Ramos (cell line): ENCODE measurements around the gene KCNAB1.
"Not testable (repeated sequence)": the region's sequence is repeated elsewhere in the genome, so short reads cannot be mapped to it uniquely, and the experiment has no call there.

Experiments
- in situ Hi-C: fragments of 300-500 bp; cut with MboI; formaldehyde crosslinking; loops from one replicate; pipeline ENCODE4 v1.14.3; 2022; ENCODE audit warnings: low sequenced_read_pairs; ENCODE audit not compliant: unreplicated experiment

Gene KCNAB1

DNA sequence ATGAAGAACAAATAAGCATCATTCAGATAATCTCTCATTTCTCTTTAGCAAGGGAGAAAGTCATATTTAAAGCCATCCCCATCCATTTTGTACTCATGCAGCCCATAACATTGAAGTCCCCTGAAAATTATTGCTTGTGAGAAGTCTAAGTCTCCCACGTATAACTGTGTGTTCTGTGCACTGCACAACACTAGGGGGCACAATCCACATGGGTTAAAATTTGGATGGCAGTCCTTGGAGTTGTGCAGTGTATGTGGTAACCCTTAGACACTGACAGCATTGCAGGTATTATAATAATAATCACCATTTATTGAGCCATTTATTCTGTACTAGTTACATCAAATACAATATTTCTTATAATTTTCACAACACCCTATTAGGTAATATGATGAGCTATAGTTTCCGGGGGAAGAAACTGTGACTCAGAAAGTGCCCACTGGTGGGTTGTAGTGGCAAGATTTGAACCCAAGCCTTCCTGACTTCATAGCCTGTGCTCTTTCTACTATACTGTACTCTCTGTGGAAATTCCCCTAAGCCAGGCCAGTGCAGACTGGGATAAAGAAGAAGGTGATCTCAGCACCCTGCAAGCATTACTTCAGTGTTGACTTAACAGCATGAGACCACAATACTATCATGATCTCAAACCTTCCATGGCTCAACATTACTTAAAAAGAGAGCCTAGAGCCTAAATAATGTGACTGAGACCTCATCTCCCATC is 15.7 kb downstream of the KCNAB1 start:
- in situ Hi-C loops, result no loop called here

DNA sequence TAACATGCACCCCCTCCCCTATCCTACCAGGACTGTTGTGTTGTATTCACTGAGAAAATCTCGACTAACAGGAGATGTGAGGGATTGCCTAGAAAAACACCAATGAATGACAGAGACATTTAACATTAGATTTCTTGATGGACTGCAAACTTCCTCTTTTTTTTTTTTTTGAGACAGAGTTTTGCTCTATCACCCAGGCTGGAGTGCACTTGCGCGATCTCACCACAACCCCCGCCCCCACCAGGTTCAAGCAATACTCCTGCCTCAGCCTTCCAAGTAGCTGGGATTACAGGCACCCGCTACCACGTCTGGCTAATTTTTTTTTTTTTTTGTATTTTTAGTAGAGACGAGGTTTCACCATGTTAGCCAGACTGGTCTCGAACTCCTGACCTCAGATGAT is 17.0 kb downstream of the KCNAB1 start:
- in situ Hi-C loops, result not testable (repeated sequence)

DNA sequence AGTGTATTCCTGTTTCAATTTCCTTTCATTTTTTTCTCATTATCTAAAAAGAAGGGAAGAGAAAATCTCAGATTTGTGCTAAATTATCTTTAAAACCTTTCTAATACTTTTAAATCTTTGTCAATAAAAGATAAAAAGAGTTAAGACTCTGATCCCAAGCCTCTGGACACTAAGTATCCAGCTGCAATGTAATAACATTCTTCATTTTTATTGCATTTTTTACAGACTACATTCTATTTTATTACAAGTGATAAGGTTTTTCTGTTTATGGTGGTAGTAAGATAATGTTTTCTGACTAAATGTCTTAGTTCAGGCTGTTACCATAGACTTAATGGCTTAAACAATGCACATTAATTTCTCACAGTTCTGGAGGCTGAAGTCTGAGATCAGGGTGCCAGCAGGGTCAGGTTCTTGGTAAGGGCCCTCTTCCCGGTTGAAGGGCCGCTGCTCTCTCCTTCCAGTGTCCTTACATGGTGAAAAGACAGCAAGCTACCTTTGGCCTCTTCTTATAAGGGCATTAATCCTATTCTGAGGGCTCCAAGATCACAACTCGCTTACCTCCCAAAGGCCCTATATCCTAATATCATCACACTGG is 19.7 kb downstream of the KCNAB1 start:
- in situ Hi-C loops, result loop anchor here (10.0 kb wide), 1 partner anchor 365 kb away; no protein-coding TSS in a partner anchor

DNA sequence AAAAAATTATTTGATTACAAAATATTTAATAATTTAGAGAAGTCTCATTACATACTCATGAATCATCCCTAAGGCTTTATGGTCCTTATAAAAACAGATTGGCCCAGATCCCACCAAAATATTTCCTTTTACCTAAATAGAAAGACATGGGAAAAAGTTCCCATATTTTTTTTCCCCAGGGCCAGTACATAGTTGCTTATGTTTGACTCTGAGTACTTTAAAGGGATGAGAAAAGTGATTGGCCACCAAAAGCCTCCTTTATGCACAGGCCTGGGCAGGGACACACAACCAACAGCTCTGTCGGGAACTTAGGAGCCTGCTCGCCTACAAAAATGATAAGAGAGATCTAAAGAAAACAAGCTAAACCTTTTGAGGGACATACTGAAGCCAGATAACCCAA is 22.3 kb downstream of the KCNAB1 start:
- in situ Hi-C loops, result loop anchor here (10.0 kb wide), 1 partner anchor 362 kb away; no protein-coding TSS in a partner anchor

DNA sequence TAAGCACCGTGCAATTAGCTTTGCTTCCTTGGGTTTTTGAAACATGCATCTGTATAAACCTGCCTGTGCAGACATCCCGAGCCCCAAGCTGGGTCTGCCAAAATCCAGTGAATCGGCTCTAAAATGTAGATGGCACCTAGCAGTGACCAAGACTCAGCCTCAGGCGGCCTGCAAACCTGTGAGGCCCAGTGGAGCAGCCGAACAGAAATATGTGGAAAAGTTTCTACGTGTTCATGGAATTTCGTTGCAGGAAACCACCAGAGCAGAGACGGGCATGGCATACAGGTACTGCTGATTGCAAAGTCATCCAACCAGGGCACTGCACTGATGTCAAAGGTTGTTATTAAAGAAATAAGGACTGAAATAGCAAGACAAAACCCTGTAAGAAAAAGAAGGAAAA is 22.8 kb downstream of the KCNAB1 start:
- in situ Hi-C loops, result loop anchor here (10.0 kb wide), 1 partner anchor 362 kb away; no protein-coding TSS in a partner anchor

DNA sequence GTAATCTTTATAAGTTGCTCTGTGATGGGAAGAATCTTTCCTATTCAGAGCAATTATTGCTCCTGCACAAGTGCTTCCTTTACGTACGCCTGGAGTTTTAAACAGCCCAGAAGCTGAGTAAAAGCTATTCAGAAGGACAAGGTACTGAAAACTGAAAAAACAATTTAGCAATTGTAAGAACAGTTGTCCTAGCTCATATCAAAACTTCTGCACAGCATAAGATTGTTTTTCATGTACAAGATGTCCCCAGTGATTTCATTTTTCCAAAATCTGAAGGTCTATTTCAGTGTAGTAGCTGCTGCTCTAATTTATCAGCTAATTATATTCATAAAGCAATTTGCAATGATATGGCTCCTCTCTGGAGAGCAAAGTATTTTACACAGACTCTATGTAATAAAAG is 23.7 kb downstream of the KCNAB1 start:
- in situ Hi-C loops, result loop anchor here (10.0 kb wide), 1 partner anchor 361 kb away; no protein-coding TSS in a partner anchor

DNA sequence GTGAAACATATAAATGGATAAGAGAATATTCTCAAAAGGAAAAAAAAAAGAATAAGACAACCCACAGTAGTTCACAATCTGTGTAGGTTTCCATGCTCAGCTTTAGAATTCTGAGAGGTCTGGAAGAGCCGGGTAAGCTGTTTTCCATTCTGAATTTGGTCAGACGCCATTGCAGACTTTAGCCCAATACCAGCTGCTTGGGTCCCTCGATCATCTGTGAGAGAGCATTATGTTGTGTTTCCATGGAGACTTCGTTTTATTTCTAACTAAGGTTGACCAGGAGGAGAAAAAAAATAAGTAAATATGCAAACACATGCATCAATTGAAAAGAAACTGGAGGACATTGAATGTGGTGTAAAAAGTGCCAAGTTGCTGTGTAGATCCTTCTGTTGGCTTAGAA is 25.5 kb downstream of the KCNAB1 start:
- in situ Hi-C loops, result loop anchor here (10.0 kb wide), 1 partner anchor 359 kb away; no protein-coding TSS in a partner anchor

DNA sequence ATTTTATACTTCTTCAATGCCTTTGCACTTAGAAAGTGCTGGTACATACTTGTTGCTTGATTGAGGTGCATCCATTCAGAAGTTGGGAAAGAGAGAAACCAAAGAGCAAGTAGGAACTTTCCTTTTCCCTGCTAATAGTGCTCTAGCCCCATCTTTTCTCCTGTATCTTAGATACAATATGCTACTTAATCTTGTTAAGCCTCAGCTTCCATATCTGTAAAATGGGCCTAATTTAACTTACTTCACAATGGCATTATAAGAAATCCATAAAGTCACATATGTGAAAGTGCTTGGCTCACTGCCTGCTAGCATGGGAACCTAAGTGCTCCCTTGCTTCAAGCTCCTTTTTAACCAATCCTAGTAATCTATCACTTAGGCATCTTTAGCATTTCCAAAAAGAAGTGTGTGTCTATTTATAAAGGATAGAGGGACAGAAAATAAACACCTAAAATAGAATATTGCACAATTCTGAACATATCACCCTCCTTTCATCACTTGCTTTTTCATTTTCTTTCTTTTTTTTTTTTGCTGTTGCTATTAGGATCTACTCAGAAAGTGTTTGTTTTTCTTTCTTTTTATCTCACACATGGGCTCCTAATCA is 28.1 kb downstream of the KCNAB1 start:
- in situ Hi-C loops, result loop anchor here (10.0 kb wide), 1 partner anchor 356 kb away; no protein-coding TSS in a partner anchor

DNA sequence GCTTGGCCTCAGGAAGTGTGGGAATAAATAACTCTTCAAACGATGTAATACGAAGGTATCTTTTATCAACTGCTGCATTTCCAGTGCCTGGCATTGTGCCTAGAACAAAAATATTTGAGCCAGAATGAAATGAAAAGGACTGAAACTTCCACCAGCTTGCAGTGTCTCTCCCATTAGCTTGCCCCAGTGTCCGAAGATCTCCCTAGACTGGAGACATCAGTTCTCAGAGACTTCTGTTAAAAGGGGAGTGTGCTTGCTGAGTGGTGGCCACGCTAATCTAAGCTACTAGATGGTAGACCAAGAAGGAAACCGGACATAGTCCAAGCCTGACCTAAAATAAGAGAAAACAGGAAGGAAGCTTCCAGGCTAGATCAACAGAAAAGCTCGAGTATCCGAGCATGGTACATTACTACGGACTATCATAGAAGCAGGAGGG is 28.6 kb downstream of the KCNAB1 start:
- in situ Hi-C loops, result loop anchor here (10.0 kb wide), 1 partner anchor 356 kb away; no protein-coding TSS in a partner anchor

DNA sequence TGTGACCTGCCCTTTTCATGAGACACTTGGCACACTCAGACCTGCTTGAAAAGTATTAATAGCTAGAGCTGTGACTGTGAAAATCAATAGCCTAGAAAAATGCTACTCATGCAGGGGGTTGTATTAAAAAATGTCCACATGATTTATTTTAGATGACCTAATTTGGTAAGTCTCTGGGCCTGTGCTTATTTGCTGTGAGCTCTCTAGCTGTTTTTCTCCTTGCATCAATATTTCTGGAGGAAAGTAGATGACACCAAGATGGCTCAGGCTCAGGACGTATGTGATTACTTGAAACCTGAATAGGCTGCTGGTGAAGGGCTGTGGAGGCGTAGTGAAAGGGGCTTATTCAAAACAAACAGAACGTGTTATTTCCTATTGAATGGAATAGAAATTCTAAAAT is 29.5 kb downstream of the KCNAB1 start:
- in situ Hi-C loops, result loop anchor here (10.0 kb wide), 1 partner anchor 355 kb away; no protein-coding TSS in a partner anchor

DNA sequence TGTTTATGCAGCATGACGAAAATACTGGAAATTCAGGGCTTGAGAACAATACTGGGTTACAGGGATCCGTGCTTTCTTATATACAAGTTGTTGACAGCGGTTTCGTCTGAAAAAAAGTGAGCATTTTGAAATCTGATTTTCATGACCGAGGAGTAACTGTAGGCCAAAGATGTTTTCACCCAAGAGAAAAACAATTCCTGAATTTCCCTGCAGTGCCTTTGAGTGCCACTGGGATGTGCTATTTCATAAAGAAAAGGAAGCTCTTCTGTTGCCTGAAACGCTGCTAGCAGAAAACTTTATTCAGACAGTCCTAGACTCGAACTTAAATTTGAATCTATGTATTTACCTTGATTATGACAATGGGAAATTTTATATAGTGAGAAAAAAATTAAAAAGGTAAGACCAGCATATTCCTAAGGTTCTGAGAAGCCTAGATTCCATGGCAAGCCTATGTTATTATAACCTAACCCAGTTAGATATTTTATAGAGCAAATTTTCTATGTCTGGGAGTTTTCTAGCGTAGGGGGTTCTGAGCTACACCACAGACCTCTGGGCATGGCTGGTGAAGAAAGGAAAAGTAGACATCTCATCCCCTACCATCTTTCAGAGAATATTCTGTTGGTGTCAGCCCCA is 30.2 kb downstream of the KCNAB1 start:
- in situ Hi-C loops, result no loop called here

DNA sequence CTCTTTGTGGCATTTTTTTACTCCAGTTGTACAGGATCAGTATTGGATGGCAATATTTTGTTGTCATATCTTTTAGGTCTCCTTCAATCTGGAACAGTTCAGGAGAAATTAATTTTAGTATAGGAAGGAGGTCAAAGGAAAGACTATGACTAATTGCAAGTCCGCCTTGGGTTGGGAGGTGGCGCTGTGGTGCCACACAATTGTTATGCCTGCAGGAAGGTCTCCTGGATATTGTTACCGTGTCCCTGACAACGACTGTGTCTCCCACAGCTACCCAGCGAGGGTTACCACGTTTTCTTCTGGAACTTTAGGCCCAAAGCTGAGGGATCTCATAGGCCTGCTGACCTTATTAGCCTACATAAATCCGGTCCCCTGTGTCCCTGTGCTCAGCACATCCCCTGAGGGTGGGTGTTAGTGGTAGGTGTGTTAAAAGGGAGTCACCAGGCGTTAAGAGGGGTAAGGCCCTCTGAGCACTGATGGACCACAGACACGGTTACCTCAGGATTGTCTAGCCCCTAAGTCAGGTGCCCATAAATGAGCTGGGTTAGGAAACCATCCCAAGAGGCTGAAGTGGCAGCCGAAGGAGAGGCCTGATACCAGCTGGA is 31.5 kb downstream of the KCNAB1 start:
- in situ Hi-C loops, result no loop called here

DNA sequence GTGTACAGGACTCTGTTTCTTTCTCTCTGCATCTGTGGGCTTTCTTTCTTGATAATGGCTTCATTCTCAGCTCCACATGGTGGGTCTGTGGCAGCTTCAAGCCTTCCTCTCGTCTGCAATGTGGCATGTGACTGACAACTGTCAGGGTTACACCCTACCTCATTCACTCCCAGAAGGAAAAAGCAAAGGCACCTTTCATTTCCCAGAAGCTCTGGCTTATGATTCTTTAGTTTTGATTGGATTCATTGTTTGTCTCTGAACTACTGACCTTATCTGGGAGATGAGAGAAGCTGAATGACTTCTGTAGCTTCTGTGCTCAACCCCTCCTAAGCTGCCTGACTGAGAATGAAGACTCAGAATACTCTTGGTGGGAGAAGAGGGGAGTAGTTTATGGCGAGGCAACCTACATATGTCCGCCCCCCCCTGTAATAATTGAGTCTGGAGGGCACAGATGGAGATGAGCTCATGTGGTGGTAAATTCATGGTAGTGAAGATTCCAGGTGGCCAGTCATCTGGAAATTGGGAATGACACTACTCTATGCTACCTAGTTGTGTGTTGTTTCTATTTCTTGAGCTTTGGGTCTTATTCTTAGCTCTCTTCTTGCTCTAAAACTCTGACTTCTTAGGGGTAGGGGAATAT is 38.4 kb downstream of the KCNAB1 start:
- in situ Hi-C loops, result no loop called here

DNA sequence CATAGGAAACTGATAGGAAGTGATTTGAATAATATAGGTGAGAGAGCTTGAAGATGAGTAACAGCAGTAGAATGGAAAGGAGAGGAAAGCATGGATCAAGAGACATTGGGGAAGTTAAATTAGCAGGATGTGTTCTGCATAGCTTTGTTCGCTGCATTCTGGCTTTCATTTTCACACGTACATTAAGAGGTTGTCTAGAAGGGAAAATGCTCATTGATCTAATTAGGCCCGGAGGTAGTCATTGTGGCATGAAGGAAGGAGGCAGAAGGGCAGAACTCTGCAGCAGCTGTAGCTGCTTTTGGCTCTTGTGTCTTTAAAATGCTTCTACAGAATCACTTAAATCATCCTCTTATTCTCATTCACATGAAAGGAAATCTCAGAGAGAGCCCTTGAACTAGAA is 40.3 kb downstream of the KCNAB1 start:
- in situ Hi-C loops, result loop anchor here (10.0 kb wide), 1 partner anchor 924 kb away; no protein-coding TSS in a partner anchor

DNA sequence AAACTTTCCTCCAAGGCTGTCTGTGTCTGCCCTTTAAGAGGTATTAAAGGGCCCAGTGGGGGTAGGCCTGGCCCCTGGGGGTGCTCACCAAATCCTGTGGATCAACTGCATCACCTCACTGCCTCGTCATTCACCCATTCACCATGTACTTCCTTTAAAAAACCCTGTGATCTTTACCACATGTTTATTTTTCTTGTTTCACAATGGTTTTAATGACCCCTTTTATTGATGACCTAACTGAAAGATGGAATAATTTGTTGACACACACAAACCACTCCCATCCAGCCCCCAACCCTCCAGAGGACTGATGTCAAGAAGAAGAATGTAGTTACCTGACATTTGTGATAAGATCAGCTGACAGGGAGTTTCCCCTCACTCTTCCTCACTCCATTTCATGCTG is 40.8 kb downstream of the KCNAB1 start:
- in situ Hi-C loops, result loop anchor here (10.0 kb wide), 1 partner anchor 924 kb away; no protein-coding TSS in a partner anchor

DNA sequence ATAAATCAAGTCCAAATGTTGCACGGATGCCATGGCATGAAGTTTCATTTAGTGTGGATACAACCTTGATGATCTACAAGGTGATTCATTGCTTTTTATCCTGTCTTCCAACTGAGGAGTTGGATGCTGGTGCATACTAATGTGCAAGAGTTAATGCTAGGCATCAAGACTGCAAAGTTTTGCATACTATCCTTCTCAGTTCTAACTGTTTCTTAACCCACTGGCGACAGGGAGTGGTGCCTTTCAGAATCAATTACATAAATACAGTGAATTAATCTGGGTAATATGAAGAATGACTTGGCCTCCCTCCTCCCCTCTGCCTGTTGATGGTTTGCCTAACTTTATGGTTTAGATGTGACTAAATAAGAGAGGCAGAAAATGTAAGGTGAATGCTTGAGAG is 43.5 kb downstream of the KCNAB1 start:
- in situ Hi-C loops, result loop anchor here (10.0 kb wide), 1 partner anchor 921 kb away; no protein-coding TSS in a partner anchor

DNA sequence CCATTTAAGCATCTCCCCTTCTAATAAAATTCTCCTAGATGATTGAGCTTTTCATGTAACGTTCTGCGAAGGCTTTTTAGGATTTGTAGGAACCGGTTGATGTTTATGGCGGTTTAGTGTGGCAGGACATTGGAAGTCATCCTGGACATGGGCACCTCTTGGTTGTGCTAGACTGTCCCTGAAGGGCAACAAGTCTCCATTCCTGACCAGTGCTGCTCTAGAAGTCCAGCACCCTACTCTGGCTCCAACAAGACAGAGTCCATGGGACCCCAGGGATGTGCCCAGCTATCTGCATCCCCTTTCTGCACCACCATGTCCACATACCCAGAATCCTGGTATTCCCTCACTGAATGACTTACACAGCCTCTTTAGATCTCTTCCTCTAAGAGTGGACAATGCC is 46.4 kb downstream of the KCNAB1 start:
- in situ Hi-C loops, result loop anchor here (10.0 kb wide), 1 partner anchor 918 kb away; no protein-coding TSS in a partner anchor

DNA sequence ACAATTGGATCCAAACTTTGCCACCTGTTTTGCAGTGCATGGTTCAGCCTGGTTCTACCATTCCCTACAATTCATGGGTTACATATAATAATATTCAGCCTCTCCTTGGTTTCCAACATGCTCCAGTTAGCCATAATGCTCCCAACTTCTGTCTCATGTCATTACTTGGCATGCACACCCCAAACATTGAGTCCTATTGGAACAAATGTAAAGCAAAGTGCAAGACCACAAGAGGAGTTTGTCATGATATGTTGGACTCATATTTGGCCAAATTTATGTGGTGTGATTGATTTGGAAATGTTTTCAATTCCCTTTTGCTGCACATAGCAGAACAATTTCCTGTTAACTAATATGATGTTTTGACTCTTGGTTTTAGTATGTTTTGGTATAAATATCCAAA is 50.2 kb downstream of the KCNAB1 start:
- in situ Hi-C loops, result no loop called here
